NCI-H1436 treated with DMSO at 0.1 percent for 48 hours (cell line): ENCODE measurements around the gene ITGB1BP1.

Source experiments
- DNase-seq: peaks from one replicate; lab custom pipeline; 2025; lab: John Stamatoyannopoulos, UW

Gene ITGB1BP1

DNA sequence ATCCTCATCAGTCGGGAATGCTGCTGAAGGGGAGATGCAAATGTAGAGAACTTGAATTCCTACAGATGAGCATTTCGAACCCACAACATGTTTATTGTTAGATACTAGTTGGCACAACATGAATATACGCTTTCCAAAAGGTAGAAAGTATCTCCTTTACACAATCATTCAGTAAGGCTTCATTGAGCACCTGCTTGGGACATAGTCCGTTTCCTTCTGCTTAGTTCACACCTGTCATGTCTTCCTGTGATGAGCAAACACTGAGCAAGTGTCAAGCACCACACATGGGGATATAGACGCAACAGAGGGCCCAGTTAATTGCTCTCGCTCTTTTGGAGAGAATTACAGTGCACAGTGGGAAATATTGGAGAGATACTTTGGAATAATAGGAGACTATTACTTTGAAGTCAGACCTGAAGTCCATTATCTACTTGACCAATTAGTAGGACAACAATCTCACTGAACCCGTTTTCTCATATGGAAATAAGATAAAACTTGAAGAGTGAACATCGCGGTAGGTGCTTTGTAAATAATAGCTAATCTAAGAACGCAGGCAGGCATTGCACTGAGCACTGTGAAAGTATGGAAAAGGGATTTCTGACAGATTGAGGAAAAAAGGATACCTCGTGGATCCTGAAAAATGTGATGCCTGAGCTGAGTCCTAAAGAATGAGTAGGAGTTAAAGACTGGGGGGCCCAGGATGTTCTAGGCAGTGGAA, 1.3 kb upstream of the ITGB1BP1 start:
- no peak for DNase-seq

DNA sequence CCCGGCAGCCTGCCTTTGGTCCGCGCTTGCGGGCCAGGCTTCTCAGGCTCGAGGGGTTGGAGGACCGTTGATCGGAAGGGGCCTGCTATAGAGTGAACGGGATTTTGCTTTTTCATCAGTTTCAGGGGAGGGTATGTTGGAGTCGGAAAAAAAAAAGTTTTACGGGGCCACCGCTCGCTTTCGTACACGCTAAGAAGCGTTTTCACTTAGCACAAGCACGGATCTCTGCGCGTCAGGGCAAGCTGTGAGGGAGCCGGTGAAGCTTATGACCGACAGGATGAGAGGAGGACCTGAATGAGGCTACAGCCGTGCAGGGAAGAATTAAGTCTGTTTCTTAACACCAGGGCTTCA, 569 bp upstream of the ITGB1BP1 start:
- no peak for DNase-seq

DNA sequence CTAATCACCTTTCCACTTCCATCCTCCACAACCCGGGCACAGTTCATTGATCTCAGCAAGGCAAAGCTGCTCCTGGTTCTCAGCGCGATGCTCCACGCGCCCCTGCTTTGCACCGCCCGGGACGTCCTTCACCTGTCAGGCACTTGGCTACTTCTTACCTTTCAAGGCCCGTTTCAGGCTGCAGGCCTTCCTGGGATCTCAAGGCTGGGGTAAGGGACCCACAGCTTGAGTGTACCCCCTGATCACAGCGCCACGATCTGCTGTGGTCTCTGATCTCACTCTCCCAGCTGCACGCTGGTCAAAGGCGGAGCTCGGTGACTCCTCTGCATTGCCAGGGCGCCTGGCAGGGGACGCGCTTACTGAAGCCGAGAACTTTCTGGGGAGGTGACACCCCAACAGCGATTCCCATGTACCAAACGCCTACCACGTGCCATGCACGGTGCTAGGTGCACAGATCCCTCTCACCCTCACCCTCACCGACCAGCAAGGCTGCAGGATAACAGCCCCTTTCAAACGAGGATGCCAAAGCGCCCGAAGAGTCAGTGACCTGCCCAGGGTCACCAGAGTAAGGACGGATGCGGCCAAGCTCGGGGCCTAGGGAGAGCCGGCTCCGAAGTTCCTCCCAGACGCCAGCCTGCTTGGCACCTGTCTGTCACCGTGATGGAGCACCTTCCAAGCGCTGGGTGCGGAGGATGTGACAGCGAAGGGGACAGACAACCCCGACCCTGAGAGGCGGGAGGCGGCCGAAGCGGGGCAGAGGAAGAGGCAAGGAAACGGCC, 818 bp downstream of the ITGB1BP1 start:
- no peak for DNase-seq

- DNase-seq: no peak
These were observed 2.8 kb downstream of the ITGB1BP1 start for GRCh38 chr2:9420495-9420894.

DNA sequence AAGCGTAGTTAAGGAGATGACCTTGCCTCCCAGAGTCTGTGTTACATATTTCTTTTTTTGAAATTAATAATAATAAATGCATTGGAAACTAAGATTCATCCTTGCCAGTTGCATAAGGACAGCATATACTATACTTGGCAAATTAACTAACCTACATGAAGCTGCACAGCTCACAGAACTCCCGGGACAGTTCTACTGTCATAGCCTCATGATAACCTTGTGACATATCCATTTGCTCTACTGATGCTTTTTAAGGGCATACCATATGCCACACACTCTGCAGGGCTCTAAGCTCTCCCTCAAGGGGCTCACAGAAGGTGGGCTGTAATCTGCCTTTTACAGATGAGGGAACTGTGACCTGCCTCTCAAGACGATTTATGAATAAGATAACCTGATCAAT, 3.8 kb downstream of the ITGB1BP1 start:
- DNase-seq: no peak

GRCh38 chr2:9418746-9419145, 4.6 kb downstream of the ITGB1BP1 start:
- DNase-seq: no peak

- no peak for DNase-seq
These were observed 5.6 kb downstream of the ITGB1BP1 start for GRCh38 chr2:9417725-9418124.

DNA sequence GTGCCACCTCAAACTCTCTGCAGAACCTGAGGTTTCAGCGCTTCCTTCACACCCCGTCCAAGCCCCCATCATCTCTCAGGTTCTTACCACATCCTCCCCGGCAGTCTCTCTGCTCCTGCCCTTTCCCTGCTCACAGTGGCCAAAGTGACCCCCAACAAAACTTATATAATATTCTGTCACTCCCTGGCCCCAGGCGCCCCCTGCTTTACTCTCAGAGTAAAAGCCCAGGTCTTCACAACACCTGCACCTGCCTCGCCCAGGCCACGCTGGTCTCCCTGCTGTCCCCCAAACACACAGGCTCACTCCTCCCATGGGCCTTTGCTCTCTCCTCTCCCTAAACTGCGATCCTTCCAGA, 6.4 kb downstream of the ITGB1BP1 start:
- no peak for DNase-seq

- no peak for DNase-seq
These were observed 6.9 kb downstream of the ITGB1BP1 start for GRCh38 chr2:9416267-9416961.

DNA sequence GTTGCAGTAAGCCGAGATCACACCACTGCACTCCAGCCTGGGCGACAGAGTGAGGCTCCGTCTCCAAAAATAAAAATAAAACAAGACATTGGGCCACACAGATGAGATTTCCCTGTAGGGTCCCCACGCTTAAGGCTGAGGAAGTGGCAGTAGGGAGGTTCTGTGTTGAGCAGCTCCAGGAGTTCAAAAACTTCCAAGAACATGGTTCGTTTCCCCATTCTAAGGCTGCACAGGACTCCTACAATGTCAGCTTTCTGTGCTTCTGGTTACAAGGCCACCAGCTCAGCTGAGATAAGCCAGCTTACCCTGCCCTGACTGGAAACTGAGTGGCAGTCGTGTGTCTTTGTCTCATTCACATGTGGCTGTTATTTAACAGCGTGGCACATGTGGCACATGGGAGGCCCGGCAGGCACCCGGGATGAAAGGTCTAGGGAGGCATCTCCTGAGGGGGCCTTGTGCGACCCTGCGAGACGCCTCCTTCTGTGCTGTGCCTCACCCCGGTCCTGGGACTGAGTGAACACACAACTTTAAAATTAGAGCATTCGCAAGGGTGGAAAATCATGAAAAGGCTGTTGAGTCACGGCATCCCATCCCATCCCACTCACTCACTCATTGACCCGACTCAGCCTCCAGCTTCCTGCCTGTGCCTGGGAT, 7.7 kb downstream of the ITGB1BP1 start:
- no peak for DNase-seq

GRCh38 chr2:9412781-9413180, 10.5 kb downstream of the ITGB1BP1 start:
- no peak for DNase-seq

- no peak for DNase-seq
These were observed 13.2 kb downstream of the ITGB1BP1 start for GRCh38 chr2:9410108-9410507.

- DNase-seq: no peak
These were observed 14.6 kb downstream of the ITGB1BP1 start for GRCh38 chr2:9408641-9409151.

DNA sequence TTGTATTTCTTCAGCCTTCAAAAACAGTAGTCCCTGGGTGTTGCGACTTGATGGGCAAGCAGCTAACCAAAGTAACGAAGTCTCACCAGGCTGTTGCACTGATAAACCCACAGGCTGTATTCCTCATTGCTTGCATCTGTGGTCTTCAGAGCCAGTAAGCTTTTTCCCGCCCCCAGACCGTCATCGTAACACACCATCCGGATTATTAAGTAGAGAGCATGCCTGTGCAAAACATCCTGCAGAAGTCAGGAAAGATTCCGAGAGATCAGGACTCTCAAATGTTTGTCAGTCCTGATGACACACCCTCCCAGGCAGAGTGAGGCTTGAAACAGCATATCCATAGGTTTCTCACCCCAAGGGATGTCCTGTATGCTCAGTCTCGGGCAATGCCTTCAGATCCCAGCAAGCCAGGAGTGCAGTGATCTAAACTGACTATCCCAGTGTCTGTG, 15.9 kb downstream of the ITGB1BP1 start:
- no peak for DNase-seq

GRCh38 chr2:9406529-9407362, 16.6 kb downstream of the ITGB1BP1 start:
- DNase-seq: no peak

GRCh38 chr2:9405636-9406035, 17.7 kb downstream of the ITGB1BP1 start:
- DNase-seq: no peak

DNA sequence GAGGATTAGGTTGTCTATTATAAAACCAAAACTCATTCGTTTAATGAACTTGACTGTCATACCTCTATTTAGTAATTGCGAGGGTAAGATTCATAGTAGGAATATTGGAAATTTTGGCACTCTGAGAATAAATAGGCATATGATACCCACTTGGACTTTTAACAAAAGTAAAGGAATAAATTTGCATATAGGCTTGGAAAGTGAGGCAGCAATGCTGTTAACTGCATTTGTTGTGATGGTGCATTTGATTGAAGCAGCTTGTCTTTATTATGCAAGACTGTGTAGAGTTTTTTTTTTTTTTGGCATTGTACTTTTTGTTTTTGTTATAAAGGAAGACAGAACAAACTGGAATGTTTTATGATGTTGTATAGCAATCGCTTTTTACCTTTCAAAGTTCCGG, 18.9 kb downstream of the ITGB1BP1 start:
- DNase-seq: no peak

DNA sequence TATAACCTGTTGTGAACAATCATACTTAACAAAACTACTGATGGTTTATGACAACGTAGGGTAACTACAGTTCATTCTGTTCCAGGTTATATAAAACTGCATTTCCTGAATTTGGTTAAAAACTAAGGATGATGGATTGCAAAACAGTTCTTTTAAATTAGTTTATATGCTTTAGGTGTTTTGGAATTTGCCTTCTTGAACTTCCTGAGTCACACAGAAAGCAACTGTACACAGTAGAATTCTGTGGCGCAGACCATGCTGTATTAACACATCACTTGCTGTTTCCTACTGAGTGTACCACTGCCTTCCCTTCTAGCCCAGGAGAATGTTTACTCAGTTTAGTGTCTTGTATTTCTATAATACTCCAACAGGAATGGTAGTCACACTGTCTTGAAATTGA, 19.4 kb downstream of the ITGB1BP1 start:
- no peak for DNase-seq

DNA sequence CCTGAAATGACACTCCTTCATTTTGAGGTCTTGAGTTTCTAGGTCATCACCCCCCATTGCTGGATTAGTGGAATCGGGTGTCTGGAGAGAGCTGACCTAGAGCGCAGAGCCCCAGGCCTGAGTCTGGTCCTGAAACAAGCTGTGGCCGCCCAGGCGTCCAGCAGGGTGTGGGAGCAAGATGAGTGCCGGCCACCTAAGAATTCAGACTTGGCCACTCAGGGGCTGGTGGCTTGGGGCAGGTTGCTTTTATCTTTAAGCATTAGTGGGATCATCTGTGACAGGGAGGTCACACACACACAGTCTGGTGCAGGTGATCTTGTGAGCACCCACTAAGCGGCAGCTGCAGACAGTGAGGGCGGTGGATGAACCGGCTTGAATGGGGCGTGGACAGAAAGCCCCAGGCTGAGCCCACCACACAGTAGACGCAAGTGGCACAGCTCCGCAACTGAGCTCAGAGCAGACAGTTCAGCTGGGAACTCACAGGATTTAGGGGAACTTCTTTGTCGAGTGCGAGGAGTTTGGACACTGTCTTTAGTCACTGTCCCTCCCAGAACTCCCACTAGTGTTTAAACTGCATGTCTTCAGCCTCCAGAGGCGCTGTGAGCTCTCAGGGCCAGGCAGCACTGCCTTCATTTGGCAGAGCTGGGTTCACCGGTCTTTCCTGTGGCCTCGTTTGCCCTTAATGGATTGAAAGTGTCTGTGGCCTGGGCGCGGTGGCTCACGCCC, 21.5 kb downstream of the ITGB1BP1 start:
- no peak for DNase-seq

- DNase-seq: no peak
These were observed 22.2 kb downstream of the ITGB1BP1 start for GRCh38 chr2:9401059-9401547.
